ENCODE results near the gene SMCHD1. TPM values are rescaled to one million over a fixed set of nuclear protein-coding genes. Genes with fewer than 3 reads are reported as not detected.

SMCHD1 gene
- total and polyA plus RNA-seq, 4 donors = 4.4 to 49.0 (median 25.4) TPM

- 86% methylated on average over 5 of the region's 5 CpGs for WGBS
- Histone ChIP-seq H3K27ac (ENCODE audit: low read depth in 1 of 2, low read length in 2 of 2) (no peak overlapping the region), H3K9ac (ENCODE audit: low read depth in 1 of 2, low read length in 2 of 2) (no peak overlapping the region), H3K4me3 (ENCODE audit: low read depth in 1 of 3, low read length in 3 of 3) (no peak overlapping the region), H3K9me3 (ENCODE audit: control insufficient read depth in 4 of 4, low read length in 3 of 4) (no peaks in the 10 kb centered on the region), H3K36me3 (ENCODE audit: control insufficient read depth in 4 of 4, insufficient read depth in 3 of 4, low read depth in 1 of 4, low read length in 3 of 4) (no peaks in the 10 kb centered on the region), H3K4me1 (ENCODE audit: control insufficient read depth in 4 of 4, insufficient read depth in 4 of 4, low read length in 3 of 4) (no peaks in the 10 kb centered on the region), H3K27me3 (ENCODE audit: control insufficient read depth in 4 of 4, insufficient read depth in 4 of 4, low read length in 3 of 4) (no peaks in the 10 kb centered on the region)
- no peak for TF ChIP-seq JUND (IDR thresholded peaks at IDR 0.05)
- no peak for TF ChIP-seq FOXA2 (IDR thresholded peaks at IDR 0.05)
- no peak for TF ChIP-seq RXRA (IDR thresholded peaks at IDR 0.05)
- TF ChIP-seq EGR1 (IDR thresholded peaks at IDR 0.05; ENCODE audit: low read depth in 2 of 2) = no peak
- no peak for TF ChIP-seq YY1 (IDR thresholded peaks at IDR 0.05)
- no peak for TF ChIP-seq ATF3 (IDR thresholded peaks at IDR 0.05)
- no peak for DNase-seq (ENCODE audit: low spot score)
Measured at GRCh38 chr18:2625217-2625616, 30.3 kb upstream of the SMCHD1 start.

GRCh38 chr18:2627821-2628276, 27.7 kb upstream of the SMCHD1 start:
- Histone ChIP-seq H3K4me1 (ENCODE audit: control insufficient read depth in 4 of 4, insufficient read depth in 4 of 4, low read length in 3 of 4) (no peaks in the 10 kb centered on the region), H3K27me3 (ENCODE audit: control insufficient read depth in 4 of 4, insufficient read depth in 4 of 4, low read length in 3 of 4) (no peaks in the 10 kb centered on the region), H3K36me3 (ENCODE audit: control insufficient read depth in 4 of 4, insufficient read depth in 3 of 4, low read depth in 1 of 4, low read length in 3 of 4) (no peaks in the 10 kb centered on the region), H3K27ac (ENCODE audit: low read depth in 1 of 2, low read length in 2 of 2) (no peak overlapping the region), H3K9ac (ENCODE audit: low read depth in 1 of 2, low read length in 2 of 2) (no peak overlapping the region), H3K9me3 (ENCODE audit: control insufficient read depth in 4 of 4, low read length in 3 of 4) (no peaks in the 10 kb centered on the region), H3K4me3 (ENCODE audit: low read depth in 1 of 3, low read length in 3 of 3) (no peak overlapping the region)
- WGBS = 94% methylated on average over 1 of the region's 1 CpG
- TF ChIP-seq HNF4A (conservative IDR thresholded peaks at IDR 0.05) (no peak), ATF3 (IDR thresholded peaks at IDR 0.05) (no peak), REST (IDR thresholded peaks at IDR 0.05) (no peak), NR2F2 (IDR thresholded peaks at IDR 0.05) (no peak)
- no peak for DNase-seq (ENCODE audit: low spot score)

- no peak overlapping the region for H3K9ac ChIP-seq (ENCODE audit: low read depth in 1 of 2, low read length in 2 of 2)
- H3K4me1 ChIP-seq (ENCODE audit: control insufficient read depth in 4 of 4, insufficient read depth in 4 of 4, low read length in 3 of 4) = no peaks in the 10 kb centered on the region
- H3K36me3 ChIP-seq (ENCODE audit: control insufficient read depth in 4 of 4, insufficient read depth in 3 of 4, low read depth in 1 of 4, low read length in 3 of 4) = no peaks in the 10 kb centered on the region
- WGBS = 85% methylated on average over 2 of the region's 2 CpGs
- no peak for DNase-seq (ENCODE audit: low spot score)
- H3K9me3 ChIP-seq (ENCODE audit: control insufficient read depth in 4 of 4, low read length in 3 of 4) = no peaks in the 10 kb centered on the region
- TF ChIP-seq EGR1 (IDR thresholded peaks at IDR 0.05; ENCODE audit: low read depth in 2 of 2) = no peak
- TF ChIP-seq, protein P1, sequence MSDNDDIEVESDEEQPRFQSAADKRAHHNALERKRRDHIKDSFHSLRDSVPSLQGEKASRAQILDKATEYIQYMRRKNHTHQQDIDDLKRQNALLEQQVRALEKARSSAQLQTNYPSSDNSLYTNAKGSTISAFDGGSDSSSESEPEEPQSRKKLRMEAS (IDR thresholded peaks at IDR 0.05) = no peak
- no peak for TF ChIP-seq FOXA2 (IDR thresholded peaks at IDR 0.05)
- no peaks in the 10 kb centered on the region for H3K27me3 ChIP-seq (ENCODE audit: control insufficient read depth in 4 of 4, insufficient read depth in 4 of 4, low read length in 3 of 4)
- no peak overlapping the region for H3K4me3 ChIP-seq (ENCODE audit: low read depth in 1 of 3, low read length in 3 of 3)
- no peak overlapping the region for H3K27ac ChIP-seq (ENCODE audit: low read depth in 1 of 2, low read length in 2 of 2)
Measured at GRCh38 chr18:2629003-2629402, 26.5 kb upstream of the SMCHD1 start.

All from liver (tissue), 9 donors.